ENCODE results near the gene CCDC70.

CCDC70 gene

GRCh38 chr13:51910508-51910907 is 48.7 kb downstream of the CCDC70 start:
- no peak for DNase-seq (ENCODE audit: low read depth)
- H3K4me3 ChIP-seq (ENCODE audit: low read length) = no peak overlapping the region
- TF ChIP-seq CTCF (IDR thresholded peaks at IDR 0.05; ENCODE audit: insufficient read depth, low read depth, low read length, missing control alignments) = no peak

GRCh38 chr13:51912091-51912490 is 50.3 kb downstream of the CCDC70 start:
- no peak overlapping the region for H3K4me3 ChIP-seq (ENCODE audit: low read length)
- peak; percentile 40 for TF ChIP-seq CTCF (IDR thresholded peaks at IDR 0.05; ENCODE audit: insufficient read depth, low read depth, low read length, missing control alignments)
- peak; percentile 48 for DNase-seq (ENCODE audit: low read depth)

- TF ChIP-seq CTCF (IDR thresholded peaks at IDR 0.05; ENCODE audit: insufficient read depth, low read depth, low read length, missing control alignments) = no peak
- no peak for DNase-seq (ENCODE audit: low read depth)
- H3K4me3 ChIP-seq (ENCODE audit: low read length) = no peak overlapping the region
These were observed 50.9 kb downstream of the CCDC70 start for GRCh38 chr13:51912511-51913225.

GRCh38 chr13:51913421-51914136 is 51.8 kb downstream of the CCDC70 start:
- H3K4me3 ChIP-seq (ENCODE audit: low read length) = no peak overlapping the region
- no peak for TF ChIP-seq CTCF (IDR thresholded peaks at IDR 0.05; ENCODE audit: insufficient read depth, low read depth, low read length, missing control alignments)
- no peak for DNase-seq (ENCODE audit: low read depth)

- no peak for TF ChIP-seq CTCF (IDR thresholded peaks at IDR 0.05; ENCODE audit: insufficient read depth, low read depth, low read length, missing control alignments)
- DNase-seq (ENCODE audit: low read depth) = no peak
- H3K4me3 ChIP-seq (ENCODE audit: low read length) = no peak overlapping the region
These were observed 52.3 kb downstream of the CCDC70 start for GRCh38 chr13:51914137-51914493.

Measured in epithelial cell of esophagus (primary cell).